SK-N-MC (cell line): ENCODE results near the gene ANKRD33B.

Source experiments
- EZH2 ChIP-seq: fragments of 200-600 bp; sonication (generic); IDR thresholded peaks from one replicate; pipeline ENCODE4 v1.6.1; 2017; ENCODE audit warnings: antibody characterized with exemption
- POLR2AphosphoS5 ChIP-seq: IDR thresholded peaks from 2 replicates; pipeline ENCODE4 v1.6.1; 2012; ENCODE audit warnings: mild to moderate bottlenecking, low read depth, low read length, borderline replicate concordance

DNA sequence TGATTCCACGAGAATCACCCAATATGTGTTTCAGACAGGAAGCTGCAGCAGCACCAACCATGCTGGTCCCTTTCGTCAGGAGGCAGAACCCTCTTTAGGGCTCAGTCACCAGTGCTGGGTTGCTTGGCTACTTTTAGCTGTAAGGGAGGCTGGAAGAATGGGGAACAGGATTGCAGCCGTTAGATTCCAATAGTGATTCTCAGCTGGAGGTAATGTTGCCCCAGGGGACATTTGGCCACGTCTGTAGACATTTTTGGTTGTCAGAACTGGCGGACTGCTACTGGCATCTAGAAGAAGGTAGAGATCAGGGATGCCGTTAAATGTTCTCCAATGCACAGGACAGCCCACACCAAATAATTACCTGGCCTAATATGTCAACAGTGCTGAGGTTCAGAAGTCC, 81.8 kb downstream of the ANKRD33B start:
- TF ChIP-seq POLR2AphosphoS5, result no peak
- TF ChIP-seq EZH2, result no peak
